Trophoblast cell (in vitro differentiated cells and primary cell): ENCODE data around the gene NKAIN4.

Experiments used
- DNase-seq, 2 donors: peaks; one replicate each; pipeline ENCODE4 v3.0.0-alpha.2; 2016
- H2AFZ ChIP-seq: 2 replicates; pipeline ENCODE4 v1.6.1; 2013; ENCODE audit warnings: low read length, moderate library complexity, mild to moderate bottlenecking; ENCODE audit not compliant: insufficient read depth, poor library complexity
- H2AK5ac ChIP-seq: 2 replicates; pipeline ENCODE4 v1.6.1; 2013; ENCODE audit warnings: mild to moderate bottlenecking, low read length
- H2BK120ac ChIP-seq: 2 replicates; pipeline ENCODE4 v1.6.1; 2013; ENCODE audit warnings: low read length, mild to moderate bottlenecking, moderate library complexity; ENCODE audit not compliant: insufficient read depth, poor library complexity
- H2BK12ac ChIP-seq: 2 replicates; pipeline ENCODE4 v1.6.1; 2013; ENCODE audit warnings: mild to moderate bottlenecking, low read length, moderate library complexity
- H2BK5ac ChIP-seq: 2 replicates; pipeline ENCODE4 v1.6.1; 2013; ENCODE audit warnings: low read length, low read depth, moderate library complexity, mild to moderate bottlenecking; ENCODE audit not compliant: poor library complexity
- H3K14ac ChIP-seq: 2 replicates; pipeline ENCODE4 v1.6.1; 2013; ENCODE audit warnings: mild to moderate bottlenecking, low read length
- H3K18ac ChIP-seq: 2 replicates; pipeline ENCODE4 v1.6.1; 2013; ENCODE audit warnings: mild to moderate bottlenecking, low read length
- H3K23ac ChIP-seq: 2 replicates; pipeline ENCODE4 v1.6.1; 2013; ENCODE audit warnings: low read length
- H3K27ac ChIP-seq: 2 replicates; pipeline ENCODE4 v1.5.1; 2013; ENCODE audit warnings: low read depth, mild to moderate bottlenecking, inconsistent platforms, low read length, moderate library complexity
- H3K27me3 ChIP-seq: 2 replicates; pipeline ENCODE4 v1.6.1; 2013; ENCODE audit warnings: inconsistent platforms, mild to moderate bottlenecking, low read length, moderate library complexity; ENCODE audit not compliant: insufficient read depth
- H3K36me3 ChIP-seq, 2 experiments: 1 replicate in 1 of 2; 2 replicates in 1 of 2; pipeline ENCODE4 v1.6.1; 2013; ENCODE audit warnings: low read length in 2 of 2, mild to moderate bottlenecking in 2 of 2, moderate library complexity in 1 of 2; ENCODE audit not compliant: insufficient read depth in 2 of 2, control insufficient read depth in 1 of 2
- H3K4ac ChIP-seq: 2 replicates; pipeline ENCODE4 v1.6.1; 2013; ENCODE audit warnings: low read depth, mild to moderate bottlenecking, low read length, moderate library complexity
- H3K4me1 ChIP-seq, 2 experiments: 1 replicate in 1 of 2; 2 replicates in 1 of 2; pipeline ENCODE4 v1.6.1; 2013; ENCODE audit warnings: low read length in 2 of 2, mild to moderate bottlenecking in 2 of 2, moderate library complexity in 1 of 2; ENCODE audit not compliant: insufficient read depth in 2 of 2, control insufficient read depth in 1 of 2
- H3K4me2 ChIP-seq: 2 replicates; pipeline ENCODE4 v1.6.1; 2013; ENCODE audit warnings: inconsistent platforms, mild to moderate bottlenecking, low read length, moderate library complexity
- H3K4me3 ChIP-seq: 2 replicates; pipeline ENCODE4 v1.5.1; 2013; ENCODE audit warnings: mild to moderate bottlenecking, low read depth, low read length, inconsistent platforms
- H3K79me1 ChIP-seq: one replicate; pipeline ENCODE4 v1.6.1; 2013; ENCODE audit warnings: low read length
- H3K79me2 ChIP-seq: 2 replicates; pipeline ENCODE4 v1.6.1; 2013; ENCODE audit warnings: low read length, mild to moderate bottlenecking; ENCODE audit not compliant: control insufficient read depth, insufficient read depth, poor library complexity
- H3K9ac ChIP-seq: 2 replicates; pipeline ENCODE4 v1.6.1; 2013; ENCODE audit warnings: mild to moderate bottlenecking, low read length
- H3K9me3 ChIP-seq: 2 replicates; pipeline ENCODE4 v1.6.1; 2013; ENCODE audit warnings: low read depth, mild to moderate bottlenecking, control low read depth, inconsistent platforms, low read length; ENCODE audit not compliant: insufficient read depth
- H4K12ac ChIP-seq: 2 replicates; pipeline ENCODE4 v1.6.1; 2013; ENCODE audit warnings: low read depth, mild to moderate bottlenecking, low read length, moderate library complexity
- H4K8ac ChIP-seq: 2 replicates; pipeline ENCODE4 v1.6.1; 2013; ENCODE audit warnings: low read depth, mild to moderate bottlenecking, low read length, moderate library complexity
- H4K91ac ChIP-seq: one replicate; pipeline ENCODE4 v1.6.1; 2013; ENCODE audit warnings: low read depth, mild to moderate bottlenecking, low read length, moderate library complexity
- WGBS: extraction: QIAGEN DNeasy Blood & Tissue Kit; methylation state at CpG from one replicate; pipeline ENCODE4 v1.1.7; 2013; ENCODE audit warnings: missing lambda C conversion rate; ENCODE audit not compliant: insufficient read length, insufficient coverage; ENCODE audit errors: extremely low coverage; 5-methylcytosine and 5-hydroxymethylcytosine counted together

Gene NKAIN4

GRCh38 chr20:63243604-63244247, 10.5 kb downstream of the NKAIN4 start:
- no peak overlapping the region for H3K27ac ChIP-seq
- no peak overlapping the region for H2BK120ac ChIP-seq
- H2BK12ac ChIP-seq = no peak overlapping the region
- H3K36me3 ChIP-seq = peaks cover 15 to 28% of the 10 kb centered on the region in 2 experiments
- H4K12ac ChIP-seq = no peak overlapping the region
- no peak overlapping the region for H2BK5ac ChIP-seq
- no peak overlapping the region for H3K4me3 ChIP-seq
- no peak overlapping the region for H3K4me2 ChIP-seq
- no peak overlapping the region for H3K18ac ChIP-seq
- no peaks in the 10 kb centered on the region for H3K9me3 ChIP-seq
- H3K9ac ChIP-seq = no peak overlapping the region
- no peak overlapping the region for H3K23ac ChIP-seq
- H3K79me1 ChIP-seq = peaks cover 7% of the 10 kb centered on the region
- H4K8ac ChIP-seq = no peak overlapping the region
- H3K27me3 ChIP-seq = no peaks in the 10 kb centered on the region
- peaks cover 7 to 10% of the 10 kb centered on the region in 2 experiments for H3K4me1 ChIP-seq
- H3K4ac ChIP-seq = no peak overlapping the region
- H4K91ac ChIP-seq = peak overlapping the region; percentile 18
- peak overlapping the region; percentile 50 for H2AK5ac ChIP-seq
- no CpG with 5 or more reads among the region's 25 CpGs for WGBS
- DNase-seq = no peak
- H3K79me2 ChIP-seq = no peaks in the 10 kb centered on the region
- no peak overlapping the region for H3K14ac ChIP-seq
- H2AFZ ChIP-seq = no peak overlapping the region

- Histone ChIP-seq H4K8ac (no peak overlapping the region), H3K4me2 (no peak overlapping the region), H4K12ac (no peak overlapping the region), H2BK120ac (no peak overlapping the region), H3K23ac (no peak overlapping the region), H2BK12ac (no peak overlapping the region), H3K4ac (no peak overlapping the region), H3K27me3 (no peaks in the 10 kb centered on the region), H3K9ac (no peak overlapping the region), H3K18ac (no peak overlapping the region), H3K4me1 (peaks cover 7 to 10% of the 10 kb centered on the region in 2 experiments), H3K4me3 (no peak overlapping the region), H3K9me3 (no peaks in the 10 kb centered on the region), H3K79me1 (peaks cover 9% of the 10 kb centered on the region), H4K91ac (no peak overlapping the region), H3K79me2 (no peaks in the 10 kb centered on the region), H3K14ac (no peak overlapping the region), H2AFZ (no peak overlapping the region), H2AK5ac (no peak overlapping the region), H3K36me3 (peaks cover 11 to 24% of the 10 kb centered on the region in 2 experiments), H2BK5ac (no peak overlapping the region), H3K27ac (no peak overlapping the region)
- no peak for DNase-seq
- no CpG with 5 or more reads among the region's 21 CpGs for WGBS
Observed at GRCh38 chr20:63242736-63243135, 11.5 kb downstream of the NKAIN4 start.

- no peak overlapping the region for H3K4me3 ChIP-seq
- H3K27ac ChIP-seq = no peak overlapping the region
- no CpG with 5 or more reads among the region's 11 CpGs for WGBS
- H3K4me1 ChIP-seq = peaks cover 15 to 19% of the 10 kb centered on the region in 2 experiments
- H3K14ac ChIP-seq = peak overlapping the region; percentile 32
- no peak overlapping the region for H3K4me2 ChIP-seq
- DNase-seq = no peak
- H3K79me2 ChIP-seq = no peaks in the 10 kb centered on the region
- H3K27me3 ChIP-seq = no peaks in the 10 kb centered on the region
- no peak overlapping the region for H2BK5ac ChIP-seq
- no peak overlapping the region for H3K18ac ChIP-seq
- H3K23ac ChIP-seq = no peak overlapping the region
- no peak overlapping the region for H3K9ac ChIP-seq
- H3K4ac ChIP-seq = no peak overlapping the region
- no peaks in the 10 kb centered on the region for H3K9me3 ChIP-seq
- peaks cover 14% of the 10 kb centered on the region for H3K79me1 ChIP-seq
- H3K36me3 ChIP-seq = peaks cover 1 to 11% of the 10 kb centered on the region in 2 experiments
- H4K91ac ChIP-seq = peak overlapping the region; percentile 36
- no peak overlapping the region for H2AFZ ChIP-seq
- H4K12ac ChIP-seq = no peak overlapping the region
- peak overlapping the region; percentile 15 for H2BK12ac ChIP-seq
- peak overlapping the region; percentile 10 for H2BK120ac ChIP-seq
- H2AK5ac ChIP-seq = peak overlapping the region; percentile 35
- no peak overlapping the region for H4K8ac ChIP-seq
Observed at GRCh38 chr20:63241272-63241671, 13.0 kb downstream of the NKAIN4 start.

GRCh38 chr20:63240004-63240403, 14.3 kb downstream of the NKAIN4 start:
- Histone ChIP-seq H4K8ac (no peak overlapping the region), H3K4me2 (no peak overlapping the region), H3K14ac (no peak overlapping the region), H3K36me3 (peaks cover 0 to 6% of the 10 kb centered on the region in 2 experiments), H2BK120ac (no peak overlapping the region), H4K91ac (no peak overlapping the region), H3K4me3 (no peak overlapping the region), H3K4me1 (peaks cover 27 to 31% of the 10 kb centered on the region in 2 experiments), H2BK12ac (no peak overlapping the region), H3K9me3 (no peaks in the 10 kb centered on the region), H3K79me2 (peaks cover 2% of the 10 kb centered on the region), H4K12ac (no peak overlapping the region), H2AK5ac (peak overlapping the region; percentile 18), H3K79me1 (peaks cover 26% of the 10 kb centered on the region), H3K4ac (no peak overlapping the region), H2BK5ac (no peak overlapping the region), H3K27ac (no peak overlapping the region), H3K23ac (no peak overlapping the region), H3K27me3 (no peaks in the 10 kb centered on the region), H3K9ac (no peak overlapping the region), H2AFZ (no peak overlapping the region), H3K18ac (no peak overlapping the region)
- no CpG with 5 or more reads among the region's 11 CpGs for WGBS
- DNase-seq = no peak
